OCI-LY3 (cell line): ENCODE measurements around the gene PXK.

Source experiments
- CTCF ChIP-seq: fragments of 200-600, 300-600 bp; sonication (generic); IDR thresholded peaks from 2 replicates; pipeline ENCODE4 v1.5.1; 2014; ENCODE audit warnings: antibody characterized with exemption, low read length, low read depth
- EZH2phosphoT487 ChIP-seq: fragments of 200-600 bp; shearing (Covaris generic); IDR thresholded peaks from 2 replicates; pipeline ENCODE4 v1.6.1; 2018; ENCODE audit warnings: antibody characterized with exemption, mixed run types, low read depth

- TF ChIP-seq CTCF (no peak), EZH2phosphoT487 (no peak)
Observed at GRCh38 chr3:58418227-58418626, 85.5 kb downstream of the PXK start.
